ENCODE results near the gene DDX52. TPM values are rescaled to one million over a fixed set of nuclear protein-coding genes. Genes with fewer than 3 reads are reported as not detected.

The DDX52 gene
- total and polyA plus RNA-seq, 9 of the 15 experiments (the other 6 are each of a cell fraction or from before 2014, with no cell fraction given): 19.1 to 50.5 (median 34.8) TPM

GRCh38 chr17:37650419-37651003, 7.3 kb upstream of the DDX52 start:
- in situ Hi-C loops (cut with MboI): no loop called here
- H3K4me3 ChIP-seq: no peak overlapping the region
- no peaks in the 10 kb centered on the region for H3K4me1 ChIP-seq (replicated peaks in 1 of 2; ENCODE audit: control insufficient read depth in 2 of 2, insufficient read depth in 2 of 2, low read length in 2 of 2)
- intact Hi-C loops (cut with micrococcal nuclease): loop anchor here (1.0 to 5.0 kb wide), 3 partner anchors 122 to 166 kb away; no protein-coding TSS in a partner anchor
- no peak overlapping the region for H3K9ac ChIP-seq (ENCODE audit: insufficient read depth in 1 of 2, low read depth in 2 of 2, low read length in 2 of 2)
- ATAC-seq: peak; percentile 85
- POLR2A ChIA-PET: no interaction called here
- no peaks in the 10 kb centered on the region for H4K20me1 ChIP-seq (replicated peaks; ENCODE audit: control insufficient read depth, insufficient read depth, low read length)
- TF ChIP-seq ZNF445 (CRISPR knock-in tag; IDR thresholded peaks at IDR 0.05; ENCODE audit: low read depth) (no peak), CTCF (IDR thresholded peaks at IDR 0.05 in 2 of 3, conservative IDR thresholded peaks at IDR 0.05 in 1 of 3; ENCODE audit: insufficient read depth in 2 of 3, low read depth in 1 of 3, low read length in 3 of 3) (peak; percentile 51 to 78 (median 61)), RAD21 (CRISPR knock-in tag; conservative IDR thresholded peaks at IDR 0.05 in 1 of 2, IDR thresholded peaks at IDR 0.05 in 1 of 2) (peak; percentile 34 to 66; a peak in 2 of 4 replicates), SMC3 (conservative IDR thresholded peaks at IDR 0.05; ENCODE audit: insufficient read depth, low read depth, low read length) (0 out of 2 replicates have a peak, but pooled peaks have one; percentile 37), REST (IDR thresholded peaks at IDR 0.05; ENCODE audit: borderline replicate concordance) (peak; percentile 17; the same call in 1 of the 2 replicates), REST (CRISPR knock-in tag; IDR thresholded peaks at IDR 0.05; ENCODE audit: low read depth) (no peak), HNRNPUL1 (IDR thresholded peaks at IDR 0.05; ENCODE audit: low read length) (no peak), ELK1 (CRISPR knock-in tag; IDR thresholded peaks at IDR 0.05) (no peak)
- no peaks in the 10 kb centered on the region for H3K36me3 ChIP-seq (ENCODE audit: control insufficient read depth, insufficient read depth, low read length)
- H2AFZ ChIP-seq (ENCODE audit: low read depth, low read length): no peak overlapping the region
- no peaks in the 10 kb centered on the region for H3K9me3 ChIP-seq (replicated peaks; ENCODE audit: control insufficient read depth, insufficient read depth, low read depth, low read length)
- no peak overlapping the region for H3K4me2 ChIP-seq (ENCODE audit: insufficient read depth, low read length)
- DNase-seq (ENCODE audit: extremely low read depth in 1 of 4, low spot score in 3 of 4): peak in 3 of 4 experiments; percentile 22 to 55 (median 42)
- no peaks in the 10 kb centered on the region for H3K79me2 ChIP-seq (ENCODE audit: control insufficient read depth, insufficient read depth, low read length)
- peaks cover 0 to 9% of the 10 kb centered on the region in 2 experiments; a peak in 4 of 5 replicates for H3K27me3 ChIP-seq (ENCODE audit: control insufficient read depth in 2 of 2, insufficient read depth in 2 of 2, low read length in 2 of 2)
- no peaks in the 10 kb centered on the region for H3K9me1 ChIP-seq (ENCODE audit: control insufficient read depth, insufficient read depth, low read length)
- WGBS (ENCODE audit: insufficient coverage, low coverage, missing lambda C conversion rate): 10% methylated on average over 6 of the region's 6 CpGs
- CTCF ChIA-PET (ENCODE audit: low intra/inter-chr PET ratio): no interaction called here
- H3K27ac ChIP-seq (ENCODE audit: extremely low read depth, low read depth, low read length): no peak overlapping the region
- no TSS peak for BruUV-seq (replicated peaks)
- FAIRE-seq: no peak

Data from K562 (cell line).